ENCODE data around the gene CKAP2L. TPM values are rescaled to one million over a fixed set of nuclear protein-coding genes. Genes with fewer than 3 reads are reported as not detected.

The CKAP2L gene
- total and polyA plus RNA-seq, 2 donors (not counting 3 experiments of a cell fraction or from before 2014, with no cell fraction given) = 3.4 to 30.7 TPM

- dilution Hi-C loops (cut with MboI; ENCODE audit: extremely low pct_ligation_motif_present, low sequenced_read_pairs) = no loop called here
- no peak overlapping the region for H2AFZ ChIP-seq (ENCODE audit: low read depth, low read length)
- FAIRE-seq (peak; percentile 92), DNase-seq (ENCODE audit: low read depth, low spot score) (peak; percentile 64)
- H3K4me2 ChIP-seq (ENCODE audit: insufficient read depth, low read length) = peak overlapping the region; percentile 69
- H4K20me1 ChIP-seq (replicated peaks; ENCODE audit: control insufficient read depth, extremely low read depth, insufficient read depth, low read length) = no peaks in the 10 kb centered on the region
- H3K79me2 ChIP-seq (ENCODE audit: control insufficient read depth, insufficient read depth, low read length) = no peaks in the 10 kb centered on the region
- H3K9me3 ChIP-seq (replicated peaks; ENCODE audit: control insufficient read depth, insufficient read depth, low read length) = no peaks in the 10 kb centered on the region
- H3K27me3 ChIP-seq (ENCODE audit: control insufficient read depth in 2 of 2, insufficient read depth in 2 of 2, low read length in 2 of 2) = no peaks in the 10 kb centered on the region
- CTCF ChIA-PET = interaction anchor here (0.5 to 1.7 kb wide), 5 partner anchors 10 to 165 kb away, joined by 3 to 7 read pairs (median 3); partner anchors contain the start of gene IL1A
- H3K4me1 ChIP-seq (ENCODE audit: control insufficient read depth, extremely low read depth, insufficient read depth, low read length) = peaks cover 16% of the 10 kb centered on the region
- no peaks in the 10 kb centered on the region for H3K36me3 ChIP-seq (ENCODE audit: control insufficient read depth in 2 of 2, extremely low read depth in 1 of 2, insufficient read depth in 2 of 2, low read length in 2 of 2)
- POLR2A ChIA-PET = no interaction called here
- BruUV-seq (replicated peaks) = no TSS peak
- H3K9ac ChIP-seq (replicated peaks; ENCODE audit: extremely low read depth, insufficient read depth, low read length) = peak overlapping the region; percentile 28
- intact Hi-C loops (cut with micrococcal nuclease) = loop anchor here (1.0 kb wide), 1 partner anchor 18 kb away; no protein-coding TSS in a partner anchor
- no peak for TF ChIP-seq POLR2A (IDR thresholded peaks at IDR 0.05; ENCODE audit: low read depth, low read length)
- TF ChIP-seq CTCF (IDR thresholded peaks at IDR 0.05; ENCODE audit: extremely low read depth in 1 of 2, insufficient read depth in 1 of 2, low read depth in 1 of 2, low read length in 2 of 2) = no peak
- peak; percentile 38 for TF ChIP-seq MYC (IDR thresholded peaks at IDR 0.05; ENCODE audit: low read depth, low read length)
- no peak for TF ChIP-seq EZH2 (IDR thresholded peaks at IDR 0.05; ENCODE audit: borderline replicate concordance, low read depth, low read length, severe bottlenecking)
- TF ChIP-seq, protein P1, sequence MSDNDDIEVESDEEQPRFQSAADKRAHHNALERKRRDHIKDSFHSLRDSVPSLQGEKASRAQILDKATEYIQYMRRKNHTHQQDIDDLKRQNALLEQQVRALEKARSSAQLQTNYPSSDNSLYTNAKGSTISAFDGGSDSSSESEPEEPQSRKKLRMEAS (IDR thresholded peaks at IDR 0.05; ENCODE audit: insufficient read depth, insufficient read length) = peak; percentile 10
- TF ChIP-seq JUN (IDR thresholded peaks at IDR 0.05; ENCODE audit: borderline replicate concordance, insufficient read depth, insufficient read length, low read depth) = no peak
- no peak for TF ChIP-seq FOS (IDR thresholded peaks at IDR 0.05; ENCODE audit: borderline replicate concordance, insufficient read depth, low read length)
- TF ChIP-seq GATA2 (IDR thresholded peaks at IDR 0.05; ENCODE audit: insufficient read depth, insufficient read length, low read depth, low read length) = peak; percentile 10
- peak; percentile 22 for TF ChIP-seq POLR2AphosphoS5 (IDR thresholded peaks at IDR 0.05; ENCODE audit: insufficient read depth, low read depth, low read length)
- H3K27ac ChIP-seq (ENCODE audit: insufficient read depth, low read depth, low read length) = peak overlapping the region; percentile 78
- H3K4me3 ChIP-seq (replicated peaks in 1 of 3; ENCODE audit: insufficient read depth in 1 of 3, low read depth in 1 of 3, low read length in 3 of 3) = no peak overlapping the region
- no peaks in the 10 kb centered on the region for H3K9me1 ChIP-seq (replicated peaks; ENCODE audit: control insufficient read depth, extremely low read depth, insufficient read depth, low read length)
Observed at GRCh38 chr2:112794131-112794733, 29.8 kb upstream of the CKAP2L start.

Data from endothelial cell of umbilical vein (primary cell).